B cell (primary cell): ENCODE results near the gene SNTG2. TPM values are rescaled to one million over a fixed set of nuclear protein-coding genes. Genes with fewer than 3 reads are reported as not detected.

ENCODE experiments used
- ATAC-seq: fragments of 200-7000 bp; cut with Tn5 transposase; one replicate; pipeline ENCODE4 v1.10.0; 2021; ENCODE audit warnings: low read depth, mild to moderate bottlenecking, moderate number of reproducible peaks, moderate library complexity
- CTCF ChIA-PET: fragments of 350-600 bp; sonication (Branson Sonifier 250); formaldehyde crosslinking; loops from one replicate; lab custom pipeline; 2021; ENCODE audit warnings: antibody characterized with exemption, inconsistent platforms; lab: Charles Lee
- POLR2A ChIA-PET: fragments of 350-600 bp; sonication (Branson Sonifier 250); formaldehyde crosslinking; loops from one replicate; lab custom pipeline; 2021; ENCODE audit warnings: antibody characterized with exemption; lab: Charles Lee
- DNase-seq: peaks from one replicate; pipeline ENCODE4 v3.0.0; 2013
- H2AFZ ChIP-seq: 2 replicates; pipeline ENCODE4 v1.6.1; 2012; ENCODE audit warnings: mild to moderate bottlenecking, low read depth, low read length; ENCODE audit not compliant: insufficient read depth, poor library complexity, severe bottlenecking
- H3K27ac ChIP-seq, 2 donors: 1 replicate in 1 of 2; 2 replicates in 1 of 2; pipeline ENCODE4 v1.5.1; 2012 to 2013; ENCODE audit warnings: low read length in 2 of 2, mild to moderate bottlenecking in 2 of 2, moderate library complexity in 1 of 2
- H3K27me3 ChIP-seq, 4 experiments: fragments of 200-600 bp in 1 of 4; sonication (generic) in 1 of 4; replicated peaks in 1 of 4; 1 replicate in 2 of 4; 2 replicates in 2 of 4; pipeline versions ENCODE4 v1.6.1 to v1.7.0; 2013 to 2016; ENCODE audit warnings: low read length in 3 of 4, mild to moderate bottlenecking in 2 of 4, mixed read lengths in 1 of 4, moderate library complexity in 1 of 4; ENCODE audit not compliant: insufficient read depth in 4 of 4, control insufficient read depth in 3 of 4; ENCODE audit errors: control extremely low read depth in 1 of 4
- H3K36me3 ChIP-seq, 2 experiments: replicated peaks in 1 of 2; 1 replicate in 1 of 2; 2 replicates in 1 of 2; pipeline versions ENCODE4 v1.6.1 to v1.7.1; 2013; ENCODE audit warnings: low read length in 1 of 2; ENCODE audit not compliant: insufficient read depth in 2 of 2, control insufficient read depth in 1 of 2; ENCODE audit errors: control extremely low read depth in 1 of 2, extremely low read depth in 1 of 2
- H3K4me1 ChIP-seq, 2 donors: fragments of 200-600 bp in 1 of 2; sonication (generic) in 1 of 2; 1 replicate in 1 of 2; 2 replicates in 1 of 2; pipeline versions ENCODE4 v1.5.1 to v1.6.1; 2013 to 2017; ENCODE audit warnings: low read length in 2 of 2; ENCODE audit not compliant: control insufficient read depth in 2 of 2, insufficient read depth in 2 of 2
- H3K4me2 ChIP-seq: replicated peaks from 2 replicates; pipeline ENCODE3; 2012; ENCODE audit warnings: mild to moderate bottlenecking, low read depth, low read length; ENCODE audit not compliant: poor library complexity, severe bottlenecking
- H3K4me3 ChIP-seq, 5 experiments: fragments of 200-600 bp in 1 of 5; sonication (generic) in 1 of 5; 1 replicate in 3 of 5; 2 replicates in 2 of 5; pipeline versions ENCODE4 v1.5.1 to v1.7.0; 2011 to 2016; ENCODE audit warnings: low read length in 4 of 5, mild to moderate bottlenecking in 4 of 5, low read depth in 2 of 5, control low read depth in 1 of 5, moderate library complexity in 1 of 5; ENCODE audit not compliant: insufficient read depth in 1 of 5; ENCODE audit errors: control extremely low read depth in 1 of 5, extremely low read depth in 1 of 5
- H3K79me2 ChIP-seq: fragments of 200-600 bp; sonication (generic); one replicate; pipeline ENCODE4 v1.6.0; 2016; ENCODE audit warnings: low read length; ENCODE audit not compliant: control insufficient read depth, insufficient read depth
- H3K9ac ChIP-seq: fragments of 200-600 bp; sonication (generic); 2 replicates; pipeline ENCODE4 v1.6.1; 2017; ENCODE audit warnings: mild to moderate bottlenecking, low read length, moderate library complexity
- H3K9me3 ChIP-seq, 3 donors: one replicate each; pipeline versions ENCODE4 v1.6.1 to v1.7.1; 2013; ENCODE audit warnings: low read length in 2 of 3; ENCODE audit not compliant: control insufficient read depth in 2 of 3, insufficient read depth in 1 of 3; ENCODE audit errors: control extremely low read depth in 1 of 3
- H4K20me1 ChIP-seq: 2 replicates; pipeline ENCODE4 v1.6.0; 2012; ENCODE audit warnings: mild to moderate bottlenecking, low read length; ENCODE audit not compliant: insufficient read depth, control insufficient read depth, poor library complexity, severe bottlenecking
- H3K27ac Mint-ChIP-seq: one replicate; pipeline ENCODE4 v1.8.0; 2021; ENCODE audit warnings: mixed read lengths
- H3K27me3 Mint-ChIP-seq: one replicate; pipeline ENCODE4 v1.8.0; 2021; ENCODE audit warnings: mixed read lengths
- H3K4me1 Mint-ChIP-seq: one replicate; pipeline ENCODE4 v1.8.0; 2021; ENCODE audit warnings: mixed read lengths
- H3K4me3 Mint-ChIP-seq: one replicate; pipeline ENCODE4 v1.8.0; 2021; ENCODE audit warnings: mixed read lengths
- H3K9me3 Mint-ChIP-seq: one replicate; pipeline ENCODE4 v1.8.0; 2022; ENCODE audit warnings: mixed read lengths; ENCODE audit not compliant: insufficient read depth
- CTCF ChIP-seq: fragments of 200-600 bp; IDR thresholded peaks from one replicate; pipeline ENCODE4 v1.8.0; 2022; ENCODE audit warnings: antibody characterized with exemption, mild to moderate bottlenecking
- EZH2 ChIP-seq: IDR thresholded peaks from 2 replicates; pipeline ENCODE4 v1.6.1; 2012; ENCODE audit warnings: borderline replicate concordance, low read depth, mild to moderate bottlenecking, moderate library complexity, low read length; ENCODE audit not compliant: insufficient read depth, poor library complexity, severe bottlenecking
- WGBS: methylation state at CpG from one replicate; pipeline ENCODE4 v1.1.5; 2013; ENCODE audit warnings: missing lambda C conversion rate; ENCODE audit not compliant: insufficient coverage; 5-methylcytosine and 5-hydroxymethylcytosine counted together
- intact Hi-C: fragments of 100-400 bp; cut with micrococcal nuclease; formaldehyde crosslinking; loops from one replicate; pipeline ENCODE4 v1.10.0; 2022
- polyA plus RNA-seq: library from polyadenylated mRNA; depleted of rRNA; stranded (reverse); fragments of >200 nt; gene quantifications from 2 replicates; pipeline ENCODE4 v1.2.3, GENCODE V29; 2012
- total RNA-seq, 2 donors: library from RNA; stranded (reverse); fragments of 120-200 nt in 1 of 2; gene quantifications; 1 replicate in 1 of 2; 2 replicates in 1 of 2; pipeline versions ENCODE4 v1.2.3 to v1.2.4, GENCODE V29; 2013 to 2022

Gene SNTG2
- total and polyA plus RNA-seq, 2 donors (not counting 1 experiment from before 2014, with no cell fraction given), result 2.1 to 2.4 TPM

GRCh38 chr2:1039549-1039948 is 88.9 kb downstream of the SNTG2 start:
- Histone ChIP-seq H3K4me2 (no peak overlapping the region), H3K79me2 (no peaks in the 10 kb centered on the region), H3K4me3 (no peak overlapping the region), H3K4me1 (no peaks in the 10 kb centered on the region), H3K36me3 (no peaks in the 10 kb centered on the region), H3K27ac (no peak overlapping the region), H4K20me1 (no peaks in the 10 kb centered on the region), H3K9me3 (peaks cover 0 to 5% (median 0%) of the 10 kb centered on the region in 3 donors), H3K27me3 (no peaks in the 10 kb centered on the region), H2AFZ (no peak overlapping the region), H3K9ac (no peak overlapping the region)
- TF ChIP-seq CTCF (no peak), EZH2 (no peak)
- CTCF ChIA-PET, result no interaction called here
- no peak for ATAC-seq
- Mint-ChIP-seq H3K4me3 (no peak overlapping the region), H3K27me3 (no peaks in the 10 kb centered on the region), H3K9me3 (peaks cover 5% of the 10 kb centered on the region), H3K4me1 (no peaks in the 10 kb centered on the region), H3K27ac (no peak overlapping the region)
- intact Hi-C loops, result no loop called here
- 96% methylated on average over 2 of the region's 5 CpGs for WGBS
- POLR2A ChIA-PET, result no interaction called here
- DNase-seq, result no peak

GRCh38 chr2:1041012-1041805 is 90.6 kb downstream of the SNTG2 start:
- H3K27ac ChIP-seq, result no peak overlapping the region
- H3K9me3 ChIP-seq, result peaks cover 0 to 5% (median 0%) of the 10 kb centered on the region in 3 donors
- DNase-seq, result no peak
- no peak overlapping the region for H3K9ac ChIP-seq
- WGBS, result 96% methylated on average over 5 of the region's 9 CpGs
- no peak overlapping the region for H3K4me2 ChIP-seq
- no peak for TF ChIP-seq EZH2
- no peak for TF ChIP-seq CTCF
- no peaks in the 10 kb centered on the region for H3K4me1 ChIP-seq
- intact Hi-C loops, result no loop called here
- Mint-ChIP-seq H3K27ac (no peak overlapping the region), H3K27me3 (no peaks in the 10 kb centered on the region), H3K9me3 (peaks cover 5% of the 10 kb centered on the region), H3K4me1 (no peaks in the 10 kb centered on the region), H3K4me3 (no peak overlapping the region)
- H3K4me3 ChIP-seq, result no peak overlapping the region
- H3K79me2 ChIP-seq, result no peaks in the 10 kb centered on the region
- ATAC-seq, result no peak
- H3K27me3 ChIP-seq, result no peaks in the 10 kb centered on the region
- no peaks in the 10 kb centered on the region for H4K20me1 ChIP-seq
- CTCF ChIA-PET, result no interaction called here
- no peaks in the 10 kb centered on the region for H3K36me3 ChIP-seq
- POLR2A ChIA-PET, result no interaction called here
- H2AFZ ChIP-seq, result no peak overlapping the region
